Large intestine (tissue), 3 donors: Measurements from ENCODE around the gene RAD51B. TPM values are rescaled to one million over a fixed set of nuclear protein-coding genes. Genes with fewer than 3 reads are reported as not detected.
A peak's percentile ranks its signal among the peaks of the same experiment; 100 is the strongest.

Experiments
- DNase-seq, 2 donors: peaks; one replicate each; pipeline versions ENCODE4 v3.0.0 to v3.0.0-alpha.2; 2013
- H3K27ac ChIP-seq: one replicate; pipeline ENCODE4 v1.5.1; 2013; ENCODE audit warnings: low read length
- H3K27me3 ChIP-seq: 2 replicates; pipeline ENCODE4 v1.6.1; 2013; ENCODE audit warnings: low read length; ENCODE audit not compliant: control insufficient read depth, insufficient read depth
- H3K36me3 ChIP-seq: 2 replicates; pipeline ENCODE4 v1.6.1; 2013; ENCODE audit warnings: low read length; ENCODE audit not compliant: control insufficient read depth, insufficient read depth
- H3K4me1 ChIP-seq: one replicate; pipeline ENCODE4 v1.6.1; 2013; ENCODE audit warnings: low read length; ENCODE audit not compliant: control insufficient read depth, insufficient read depth
- H3K4me3 ChIP-seq: one replicate; pipeline ENCODE4 v1.5.1; 2013; ENCODE audit warnings: low read length
- H3K9me3 ChIP-seq: one replicate; pipeline ENCODE4 v1.6.1; 2013; ENCODE audit warnings: mild to moderate bottlenecking, low read depth, low read length, moderate library complexity; ENCODE audit not compliant: control insufficient read depth
- WGBS: methylation state at CpG from one replicate; pipeline ENCODE4 v1.1.5; 2013; ENCODE audit warnings: low lambda C conversion rate; ENCODE audit not compliant: insufficient coverage; 5-methylcytosine and 5-hydroxymethylcytosine counted together
- polyA plus RNA-seq: library from polyadenylated mRNA; unstranded; fragments of 120-200 nt; gene quantifications from one replicate; pipeline ENCODE4 v1.2.1, GENCODE V29; 2013

RAD51B gene
- polyA plus RNA-seq, 1 donor = 6.4 TPM

- Histone ChIP-seq H3K36me3 (no peaks in the 10 kb centered on the region), H3K4me1 (peaks cover 22% of the 10 kb centered on the region), H3K27me3 (no peaks in the 10 kb centered on the region), H3K27ac (no peak overlapping the region), H3K9me3 (no peaks in the 10 kb centered on the region), H3K4me3 (no peak overlapping the region)
- 83% methylated on average over 2 of the region's 3 CpGs for WGBS
- no peak for DNase-seq
These were observed 581.7 kb downstream of the RAD51B start for GRCh38 chr14:68401317-68401716.

GRCh38 chr14:68401855-68402254 is 582.3 kb downstream of the RAD51B start:
- Histone ChIP-seq H3K27me3 (no peaks in the 10 kb centered on the region), H3K9me3 (no peaks in the 10 kb centered on the region), H3K27ac (no peak overlapping the region), H3K4me3 (no peak overlapping the region), H3K36me3 (no peaks in the 10 kb centered on the region), H3K4me1 (peaks cover 20% of the 10 kb centered on the region)
- WGBS = 67% methylated on average over 1 of the region's 4 CpGs
- DNase-seq = no peak

GRCh38 chr14:68402525-68403101 is 583.0 kb downstream of the RAD51B start:
- H3K36me3 ChIP-seq = no peaks in the 10 kb centered on the region
- 100% methylated on average over 1 of the region's 7 CpGs for WGBS
- H3K4me1 ChIP-seq = peaks cover 15% of the 10 kb centered on the region
- no peak overlapping the region for H3K4me3 ChIP-seq
- H3K9me3 ChIP-seq = no peaks in the 10 kb centered on the region
- H3K27ac ChIP-seq = no peak overlapping the region
- no peaks in the 10 kb centered on the region for H3K27me3 ChIP-seq
- DNase-seq = no peak

- WGBS = 100% methylated on average over 1 of the region's 4 CpGs
- DNase-seq = no peak
- H3K4me3 ChIP-seq = no peak overlapping the region
- H3K36me3 ChIP-seq = no peaks in the 10 kb centered on the region
- H3K9me3 ChIP-seq = no peaks in the 10 kb centered on the region
- no peaks in the 10 kb centered on the region for H3K27me3 ChIP-seq
- H3K27ac ChIP-seq = no peak overlapping the region
- peaks cover 14% of the 10 kb centered on the region for H3K4me1 ChIP-seq
These were observed 583.9 kb downstream of the RAD51B start for GRCh38 chr14:68403191-68404145.

DNA sequence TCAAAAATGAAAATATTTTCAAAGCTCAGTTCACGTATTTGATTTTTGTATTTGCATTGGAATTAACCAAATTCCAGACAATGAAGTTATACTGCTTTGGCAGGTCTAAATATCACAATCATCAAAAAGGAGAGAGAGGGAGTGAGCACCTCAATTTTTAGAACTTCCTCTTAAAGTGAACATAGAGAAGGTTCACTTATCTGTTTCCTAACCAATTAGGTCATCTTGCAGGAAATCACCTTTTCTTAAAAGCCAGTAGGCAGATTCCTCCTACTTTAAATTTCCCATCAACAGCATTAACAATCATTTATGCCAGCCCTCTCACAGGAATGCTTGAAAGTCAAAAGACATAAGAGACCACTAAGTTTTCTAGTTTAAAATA is 584.6 kb downstream of the RAD51B start:
- no peaks in the 10 kb centered on the region for H3K27me3 ChIP-seq
- DNase-seq = no peak
- no peaks in the 10 kb centered on the region for H3K36me3 ChIP-seq
- peaks cover 14% of the 10 kb centered on the region for H3K4me1 ChIP-seq
- no peak overlapping the region for H3K27ac ChIP-seq
- no peaks in the 10 kb centered on the region for H3K9me3 ChIP-seq
- WGBS = no CpG with 5 or more reads among the region's 1 CpG
- no peak overlapping the region for H3K4me3 ChIP-seq

DNA sequence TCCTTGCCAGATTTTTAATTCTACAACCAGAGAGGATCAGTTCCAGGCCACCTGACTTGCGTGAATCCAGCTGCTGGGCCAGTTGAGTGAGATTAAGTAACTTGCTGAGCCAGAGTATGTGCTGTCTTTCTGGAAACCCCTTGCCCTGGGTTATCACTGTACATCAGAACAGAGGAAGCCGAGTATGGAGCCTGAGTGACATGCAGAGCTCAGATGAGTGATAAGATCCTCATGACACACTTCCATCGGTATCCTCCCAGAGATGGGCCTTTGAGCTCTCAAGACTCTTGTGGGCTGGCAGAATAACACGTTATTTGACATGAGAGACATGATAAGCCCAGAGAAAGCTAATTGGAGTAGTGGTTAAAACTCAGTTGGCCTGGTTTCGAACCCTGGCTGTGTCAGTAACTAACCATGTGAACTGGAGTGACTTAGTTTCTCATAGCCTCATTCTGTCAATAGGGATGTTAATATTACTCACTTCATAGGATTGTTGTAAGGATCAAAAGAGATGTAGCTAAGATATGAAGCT is 585.1 kb downstream of the RAD51B start:
- H3K4me3 ChIP-seq = no peak overlapping the region
- no CpG with 5 or more reads among the region's 5 CpGs for WGBS
- H3K27me3 ChIP-seq = no peaks in the 10 kb centered on the region
- no peaks in the 10 kb centered on the region for H3K9me3 ChIP-seq
- peak overlapping the region; percentile 14 for H3K27ac ChIP-seq
- peaks cover 14% of the 10 kb centered on the region for H3K4me1 ChIP-seq
- DNase-seq = no peak
- H3K36me3 ChIP-seq = no peaks in the 10 kb centered on the region

GRCh38 chr14:68405961-68406360 is 586.4 kb downstream of the RAD51B start:
- no peak overlapping the region for H3K27ac ChIP-seq
- DNase-seq = no peak
- no peaks in the 10 kb centered on the region for H3K9me3 ChIP-seq

GRCh38 chr14:68407285-68407684 is 587.7 kb downstream of the RAD51B start:
- Histone ChIP-seq H3K27me3 (no peaks in the 10 kb centered on the region), H3K27ac (peak overlapping the region; percentile 59), H3K4me1 (peaks cover 14% of the 10 kb centered on the region), H3K36me3 (no peaks in the 10 kb centered on the region), H3K4me3 (no peak overlapping the region), H3K9me3 (no peaks in the 10 kb centered on the region)
- 9% methylated on average over 1 of the region's 1 CpG for WGBS
- DNase-seq = peak; percentile 69 to 88

More at GRCh38 chr14:68405961-68406360, 586.4 kb downstream of the RAD51B start:
- peaks cover 14% of the 10 kb centered on the region for H3K4me1 ChIP-seq
- H3K27me3 ChIP-seq = no peaks in the 10 kb centered on the region
- WGBS = no CpG with 5 or more reads among the region's 1 CpG
- no peak overlapping the region for H3K4me3 ChIP-seq
- H3K36me3 ChIP-seq = no peaks in the 10 kb centered on the region

DNA sequence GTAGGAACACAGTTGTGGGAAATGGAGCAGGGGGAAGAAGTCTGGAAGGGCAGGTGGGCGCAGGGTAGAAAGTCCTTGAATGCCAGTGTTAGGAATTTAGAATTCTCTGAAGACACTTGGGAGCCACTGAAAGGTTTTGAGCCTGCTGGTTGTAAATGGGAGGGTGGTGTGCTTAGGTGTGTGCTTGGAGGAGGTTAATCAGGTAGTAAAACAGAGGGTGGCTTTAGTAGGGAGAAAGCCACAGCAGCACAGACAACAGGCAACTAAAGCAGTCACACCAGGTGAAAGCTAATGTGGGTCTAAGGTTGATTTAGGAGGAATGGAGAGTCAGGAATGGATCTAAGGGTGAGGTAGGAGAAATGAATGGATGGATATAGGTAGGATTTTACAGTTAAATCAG is 588.2 kb downstream of the RAD51B start:
- Histone ChIP-seq H3K36me3 (no peaks in the 10 kb centered on the region), H3K9me3 (no peaks in the 10 kb centered on the region), H3K4me3 (no peak overlapping the region), H3K27me3 (no peaks in the 10 kb centered on the region), H3K4me1 (peaks cover 14% of the 10 kb centered on the region), H3K27ac (peak overlapping the region; percentile 59)
- peak in 1 of 2 donors; percentile 69 for DNase-seq
- no CpG with 5 or more reads among the region's 1 CpG for WGBS

DNA sequence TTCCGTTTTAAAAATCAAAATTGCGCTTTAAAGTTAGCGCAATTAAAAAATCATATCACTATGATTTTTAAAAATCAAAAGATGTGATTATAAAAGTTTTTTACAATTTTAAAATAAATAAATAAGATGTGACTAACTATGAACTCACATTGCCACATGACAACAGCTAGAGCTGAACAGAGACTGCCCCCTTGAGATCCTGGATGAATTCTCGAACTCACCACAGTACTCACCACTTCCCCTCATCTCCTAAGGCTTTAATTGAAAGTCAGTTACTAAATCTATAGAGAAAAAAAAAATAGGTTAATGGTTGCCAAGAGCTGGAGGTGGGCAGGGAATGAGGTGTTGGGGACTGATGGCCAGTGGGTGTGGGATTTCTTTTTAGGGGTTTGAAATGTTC is 589.1 kb downstream of the RAD51B start:
- no peaks in the 10 kb centered on the region for H3K36me3 ChIP-seq
- no peak overlapping the region for H3K4me3 ChIP-seq
- no peaks in the 10 kb centered on the region for H3K27me3 ChIP-seq
- H3K9me3 ChIP-seq = no peaks in the 10 kb centered on the region
- WGBS = 100% methylated on average over 3 of the region's 4 CpGs
- H3K27ac ChIP-seq = no peak overlapping the region
- H3K4me1 ChIP-seq = peaks cover 18% of the 10 kb centered on the region
- no peak for DNase-seq
